HS-27A (cell line): ENCODE data around the gene ASCL2.
"Not testable (repeated sequence)": the region's sequence is repeated elsewhere in the genome, so short reads cannot be mapped to it uniquely, and the experiment has no call there.

ENCODE experiments used
- DNase-seq: peaks from one replicate; pipeline ENCODE4 v3.0.0-alpha.2; 2012; ENCODE audit warnings: low read depth, missing footprints

ASCL2 gene

GRCh38 chr11:2259466-2259830 lies 10.9 kb downstream of the ASCL2 start:
- DNase-seq = no peak

DNA sequence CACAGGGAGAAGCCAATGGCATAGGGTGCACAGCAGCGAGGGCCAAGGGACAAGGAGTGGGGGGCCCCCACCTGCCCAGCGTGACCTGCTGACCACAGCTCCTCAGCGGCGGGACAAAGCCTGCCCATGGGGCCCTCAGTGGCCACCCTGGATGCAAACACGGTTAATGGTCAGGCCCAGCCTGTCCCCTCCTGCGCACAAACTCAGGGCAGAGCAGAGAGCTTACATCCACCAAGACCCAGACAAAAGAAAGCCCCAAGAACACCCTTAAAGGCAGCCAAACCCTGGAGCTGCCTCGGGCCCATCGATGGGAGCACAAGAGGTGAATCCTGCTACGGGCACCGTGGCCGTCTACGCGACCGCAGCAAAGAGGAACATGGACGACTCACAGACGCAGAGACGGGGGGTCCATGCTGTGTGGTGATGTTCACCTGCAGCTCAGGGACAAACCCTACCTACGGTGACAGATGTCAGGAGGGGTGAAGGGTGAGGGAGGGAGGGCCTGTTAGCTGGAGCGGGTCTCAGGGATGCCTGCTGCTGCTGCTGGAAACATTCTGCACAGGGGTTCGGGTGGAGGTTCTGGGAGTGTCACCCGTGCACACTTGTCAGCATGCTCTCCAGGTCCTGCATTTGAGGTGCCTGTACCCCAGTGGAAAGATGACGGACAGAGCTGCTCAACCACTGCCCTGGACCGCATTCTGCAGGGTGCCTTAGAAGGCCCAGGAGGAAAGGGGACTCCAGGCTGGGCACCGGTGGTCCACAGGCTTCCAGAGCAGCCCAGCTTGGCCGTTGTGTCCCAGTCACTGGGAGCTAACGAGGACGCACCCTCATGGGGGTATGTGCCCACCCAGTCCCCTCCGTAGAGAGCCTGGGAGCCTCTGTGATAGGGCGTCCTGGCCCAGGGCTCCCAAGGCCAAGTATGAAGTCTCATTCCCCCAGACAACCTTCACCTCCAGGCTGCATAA lies 11.6 kb downstream of the ASCL2 start:
- no peak for DNase-seq

DNA sequence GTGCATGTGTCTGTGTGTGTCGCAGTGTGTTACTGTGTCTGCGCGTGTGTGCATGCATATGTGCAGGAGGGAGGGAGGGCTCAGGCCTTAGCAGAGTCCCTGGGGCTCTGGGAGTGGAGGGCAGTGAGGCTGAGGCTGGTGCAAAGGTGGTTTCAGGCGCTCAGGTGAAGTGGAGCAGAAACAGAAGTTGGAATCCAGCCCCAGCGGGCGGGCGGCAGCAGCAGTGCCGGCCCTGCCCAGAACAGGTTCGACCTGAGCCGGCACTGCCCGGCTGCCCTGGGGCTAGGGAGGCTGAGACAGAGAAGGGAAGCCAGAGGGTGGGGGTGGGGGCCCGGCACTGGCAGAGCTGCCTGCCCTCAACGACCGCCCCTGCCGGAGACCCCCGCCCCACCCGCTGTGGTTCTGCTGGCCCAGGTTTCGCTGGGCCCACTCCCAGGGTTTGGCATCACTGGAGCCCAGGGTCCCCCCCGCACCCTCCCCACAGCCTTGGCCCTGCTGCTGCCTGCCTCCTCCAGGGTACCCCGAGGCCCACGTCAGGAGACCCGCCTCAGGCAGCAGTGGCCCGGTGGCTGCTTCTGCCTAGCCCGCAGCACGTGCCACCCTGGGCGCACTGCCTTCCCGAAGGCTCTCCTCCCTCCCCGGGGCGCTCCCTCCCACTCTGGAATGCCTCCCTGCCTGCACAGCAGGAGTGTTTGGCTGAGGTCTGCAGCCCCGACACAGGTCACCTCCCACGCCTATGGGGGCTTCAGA lies 13.3 kb downstream of the ASCL2 start:
- no peak for DNase-seq

GRCh38 chr11:2256293-2256913 lies 14.0 kb downstream of the ASCL2 start:
- no peak for DNase-seq

- no peak for DNase-seq
Measured at GRCh38 chr11:2252018-2252417, 18.4 kb downstream of the ASCL2 start.

DNA sequence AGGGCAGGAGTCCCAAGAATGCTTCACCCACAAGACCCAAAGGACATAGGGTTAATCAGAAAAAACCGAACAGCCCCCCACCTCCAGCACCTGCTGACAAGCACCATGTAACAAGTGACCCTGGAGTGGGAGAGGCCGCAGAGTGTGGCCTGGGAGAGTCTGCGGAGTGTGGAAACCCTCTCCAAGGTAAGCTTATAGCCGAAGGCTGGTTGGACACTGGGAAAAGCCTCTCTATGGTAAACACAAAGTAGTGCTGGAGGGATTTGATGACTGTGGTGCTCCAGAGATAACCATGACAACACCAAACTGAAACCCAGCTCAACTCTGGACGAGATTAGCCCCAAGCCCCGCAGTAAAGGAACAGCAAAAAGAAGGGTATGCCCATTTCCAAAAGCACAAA lies 19.2 kb downstream of the ASCL2 start:
- DNase-seq = no peak

- DNase-seq = no peak
Measured at GRCh38 chr11:2250485-2250884, 19.9 kb downstream of the ASCL2 start.

DNA sequence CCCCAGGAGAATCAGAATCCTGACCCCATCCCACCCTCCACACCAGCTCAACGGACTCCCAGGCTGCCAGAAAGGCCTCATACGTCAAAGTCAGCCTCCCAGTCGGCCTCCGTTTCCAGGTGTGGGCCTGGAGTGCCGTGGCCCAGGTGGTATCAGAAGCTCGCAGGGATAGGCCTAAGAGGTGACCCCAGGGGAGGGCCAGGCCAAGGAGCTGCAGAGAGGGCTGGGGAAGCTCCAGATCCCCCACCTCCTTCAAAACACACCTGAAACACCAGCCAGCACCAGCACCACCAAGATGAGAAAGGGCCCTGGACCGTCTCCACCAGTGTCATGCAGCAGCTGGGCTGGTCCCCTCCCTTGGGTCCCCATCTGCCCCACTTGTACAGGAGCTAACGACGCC lies 20.3 kb downstream of the ASCL2 start:
- no peak for DNase-seq

- no peak for DNase-seq
Measured at GRCh38 chr11:2249189-2249916, 21.0 kb downstream of the ASCL2 start.

GRCh38 chr11:2248762-2249161 lies 21.6 kb downstream of the ASCL2 start:
- DNase-seq = no peak

DNA sequence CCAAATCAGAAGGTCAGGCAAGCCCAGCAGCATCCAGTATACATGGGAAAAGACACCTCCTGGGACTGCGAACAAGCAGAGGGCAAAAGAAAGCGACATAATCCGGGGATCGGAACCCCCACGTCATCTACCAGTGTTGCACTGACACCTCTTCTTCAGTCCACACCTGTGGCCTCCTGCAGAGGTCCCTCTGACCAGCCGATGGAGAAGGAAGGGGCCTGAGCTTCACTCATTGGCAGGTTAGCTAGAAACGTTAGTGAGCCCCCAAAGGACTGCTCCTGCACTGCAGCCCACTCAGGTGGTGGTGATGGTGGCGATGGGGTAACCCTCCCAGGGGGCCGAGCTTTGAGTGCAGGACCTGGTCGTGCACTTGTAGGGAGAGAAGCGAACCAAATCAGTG lies 22.1 kb downstream of the ASCL2 start:
- no peak for DNase-seq

DNA sequence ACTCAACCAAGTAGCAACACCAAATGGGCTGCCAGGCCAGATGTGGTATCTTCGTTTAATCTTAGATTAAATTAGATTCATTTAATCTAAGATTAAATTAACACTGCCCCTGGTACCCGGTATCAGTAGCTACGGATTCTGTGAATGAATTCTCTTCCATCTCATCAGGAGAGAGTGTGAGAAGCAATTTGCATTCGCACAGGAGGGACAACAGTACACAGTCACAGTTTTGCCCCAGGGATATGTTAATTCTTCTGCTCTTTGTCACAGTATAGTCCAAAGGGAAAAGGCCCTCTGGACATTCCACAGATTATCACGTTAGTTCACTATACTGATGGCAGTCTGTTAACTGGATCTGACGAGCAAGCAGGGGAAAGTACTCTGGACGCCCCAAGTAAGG lies 22.9 kb downstream of the ASCL2 start:
- DNase-seq = no peak

GRCh38 chr11:2240834-2241233 lies 29.6 kb downstream of the ASCL2 start:
- DNase-seq = no peak

DNA sequence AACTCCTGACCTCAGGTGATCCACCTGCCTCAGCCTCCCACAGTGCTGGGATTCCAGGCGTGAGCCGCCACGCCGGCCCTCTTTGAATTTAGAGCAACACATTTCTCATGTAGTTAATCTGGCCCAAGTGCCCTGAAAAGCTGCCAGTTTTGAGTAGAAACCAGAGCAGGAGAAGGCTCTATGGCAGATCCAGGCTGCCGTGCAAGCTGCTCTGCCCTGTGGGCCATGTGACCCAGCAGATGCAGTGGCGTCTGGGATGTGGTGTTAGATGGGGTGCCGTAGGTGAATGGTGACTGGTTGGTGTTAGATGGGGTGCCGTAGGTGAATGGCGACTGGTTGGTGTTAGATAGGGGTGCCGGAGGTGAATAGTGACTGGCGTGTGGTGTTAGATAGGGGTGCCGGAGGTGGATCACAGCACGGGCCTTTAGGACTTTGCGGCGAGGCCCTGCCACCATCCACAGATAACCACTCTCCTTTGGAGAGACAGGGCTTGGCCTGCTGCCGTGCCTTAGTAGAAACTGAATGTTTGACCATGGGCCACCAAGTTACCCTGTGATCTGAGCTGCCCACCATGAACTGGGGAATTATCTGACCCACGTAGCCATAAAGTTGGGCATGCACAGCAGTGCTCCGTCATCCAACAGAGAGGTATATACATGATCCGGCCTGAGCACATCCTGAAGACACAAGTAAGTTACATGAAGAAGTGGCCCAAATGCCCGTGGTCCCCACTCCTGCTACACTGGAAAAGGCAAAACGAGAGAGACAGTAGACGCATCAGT lies 32.7 kb downstream of the ASCL2 start:
- no peak for DNase-seq

GRCh38 chr11:2236381-2237134 lies 33.8 kb downstream of the ASCL2 start:
- DNase-seq = not testable (repeated sequence)

GRCh38 chr11:2235588-2236326 lies 34.6 kb downstream of the ASCL2 start:
- DNase-seq = no peak

- no peak for DNase-seq
Measured at GRCh38 chr11:2234963-2235362, 35.4 kb downstream of the ASCL2 start.

DNA sequence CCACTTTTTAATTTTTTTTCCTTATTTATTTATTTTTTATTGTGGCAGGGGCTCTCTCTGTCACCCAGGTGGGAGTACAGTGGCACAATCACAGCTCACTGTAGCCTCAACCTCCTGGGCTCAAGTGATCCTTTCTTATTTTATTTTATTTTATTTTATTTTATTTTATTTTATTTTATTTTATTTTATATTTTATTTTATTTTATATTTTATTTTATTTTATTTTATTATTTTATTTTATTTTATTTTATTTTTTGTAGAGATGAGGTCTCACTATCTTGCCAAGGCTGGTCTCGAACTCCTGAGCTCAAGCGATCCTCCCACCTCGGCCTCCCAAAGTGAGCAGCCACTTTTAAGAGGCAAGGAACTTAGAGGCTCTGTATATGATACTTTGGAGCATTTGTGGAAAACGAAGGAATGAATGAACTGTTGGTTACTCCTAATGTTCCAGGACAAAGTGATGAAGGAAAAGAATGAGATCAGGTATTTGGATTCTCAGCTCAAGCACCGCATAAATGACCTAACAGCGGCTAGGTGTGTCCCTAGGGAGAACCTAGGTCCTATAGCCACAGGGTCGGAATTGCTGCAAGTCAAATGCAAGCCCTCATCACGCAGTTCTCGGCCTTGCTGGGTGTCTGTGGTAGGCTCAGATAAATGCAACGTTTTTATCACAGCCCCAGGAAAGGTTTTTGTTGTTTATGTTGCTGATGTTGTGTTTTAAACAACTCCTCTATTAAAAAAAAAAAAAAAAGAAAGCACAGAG lies 36.5 kb downstream of the ASCL2 start:
- no peak for DNase-seq

DNA sequence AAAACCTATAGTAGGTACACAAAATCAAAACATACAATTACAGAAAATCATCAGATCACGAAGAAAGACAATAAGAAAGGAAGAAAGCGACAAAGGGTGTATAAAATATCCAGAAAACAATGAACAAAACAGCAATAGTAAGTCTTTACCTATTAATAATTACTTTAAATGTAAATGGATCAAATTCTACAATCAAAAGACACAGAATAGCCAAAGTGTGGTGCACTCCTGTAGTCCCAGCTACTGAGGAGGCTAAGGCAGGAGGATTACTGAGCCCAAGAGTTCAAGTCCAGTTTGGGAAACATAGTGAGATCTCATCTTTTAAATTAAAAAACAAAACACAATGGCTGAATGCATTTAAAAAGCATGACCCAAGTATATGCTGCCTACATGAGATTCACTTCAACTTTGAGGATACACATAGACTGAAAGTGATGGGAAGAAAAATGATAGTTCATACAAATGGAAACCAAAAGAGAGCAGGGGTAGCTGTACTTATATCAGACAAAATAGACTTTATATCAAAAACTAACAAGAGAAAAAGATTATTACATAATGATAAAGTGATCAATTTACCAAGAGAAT lies 40.6 kb downstream of the ASCL2 start:
- DNase-seq = no peak
